ENCODE data around the gene IRX4. TPM values are rescaled to one million over a fixed set of nuclear protein-coding genes. Genes with fewer than 3 reads are reported as not detected.

IRX4 gene
- total and polyA plus RNA-seq, 12 donors, result 0.03 TPM; not detected in 11

- Histone ChIP-seq H3K4me3 (no peak overlapping the region), H3K27me3 (peaks cover 14% of the 10 kb centered on the region), H3K36me3 (replicated peaks in 1 of 2) (no peaks in the 10 kb centered on the region), H3K27ac (no peak overlapping the region), H3K4me1 (replicated peaks in 1 of 2) (no peaks in the 10 kb centered on the region), H3K9me3 (replicated peaks in 1 of 3) (no peaks in the 10 kb centered on the region)
- TF ChIP-seq CTCF (IDR thresholded peaks at IDR 0.05) (no peak), POLR2A (IDR thresholded peaks at IDR 0.05) (no peak)
- WGBS, 4 donors, result 84 to 92% (median 86%) methylated on average over 7 to 10 of the region's 10 CpGs
- no peak for DNase-seq
- intact Hi-C loops (cut with DNase I), result no loop called here
Observed at GRCh38 chr5:1859099-1859498, 23.6 kb downstream of the IRX4 start.

DNA sequence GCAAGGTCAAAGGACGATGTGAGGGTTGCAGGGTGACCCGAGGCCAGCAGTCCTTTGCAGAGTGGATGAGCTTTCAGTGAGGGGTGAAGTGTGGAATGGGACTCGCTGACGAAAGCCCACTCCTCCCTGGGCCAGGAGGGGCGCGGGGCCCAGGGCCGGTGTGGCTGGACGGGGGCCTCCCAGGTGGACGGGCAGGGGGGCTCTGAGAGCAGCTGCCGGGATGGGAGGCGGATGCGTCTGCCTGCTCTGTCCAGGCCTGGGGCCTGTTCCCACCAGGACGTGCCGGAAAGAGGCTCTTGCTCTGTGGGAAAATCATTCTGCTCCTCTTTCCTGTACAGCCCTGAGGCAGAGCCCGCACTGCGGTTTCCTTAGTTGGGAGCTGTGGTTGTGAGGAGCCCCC is 24.3 kb downstream of the IRX4 start:
- no peaks in the 10 kb centered on the region for H3K9me3 ChIP-seq (replicated peaks in 1 of 3)
- H3K27me3 ChIP-seq, result peaks cover 18% of the 10 kb centered on the region
- no peaks in the 10 kb centered on the region for H3K36me3 ChIP-seq (replicated peaks in 1 of 2)
- 90 to 92% (median 91%) methylated on average over 11 to 16 of the region's 16 CpGs for WGBS, 4 donors
- DNase-seq, result no peak
- no peak overlapping the region for H3K27ac ChIP-seq
- TF ChIP-seq POLR2A (IDR thresholded peaks at IDR 0.05) (no peak), CTCF (IDR thresholded peaks at IDR 0.05) (no peak)
- intact Hi-C loops (cut with DNase I), result no loop called here
- no peak overlapping the region for H3K4me3 ChIP-seq
- no peaks in the 10 kb centered on the region for H3K4me1 ChIP-seq (replicated peaks in 1 of 2)

DNA sequence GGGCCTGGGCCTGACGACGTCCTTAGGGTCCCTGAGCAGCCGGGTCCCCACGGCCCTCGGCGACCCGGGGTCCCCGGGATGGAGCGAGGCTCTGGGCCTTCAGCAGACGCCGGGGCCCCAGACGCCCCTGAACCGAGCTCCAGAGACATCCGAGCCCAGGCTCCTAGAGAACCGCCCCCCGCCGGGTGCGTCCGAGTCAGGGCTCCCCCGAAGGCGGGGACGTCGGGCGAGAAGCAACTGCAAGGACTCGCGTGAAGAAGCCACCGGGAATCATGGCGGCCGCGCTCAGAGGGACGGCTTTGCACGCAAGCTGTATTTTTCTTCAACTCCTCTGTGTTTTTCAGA is 25.5 kb downstream of the IRX4 start:
- H3K27ac ChIP-seq, result no peak overlapping the region
- no peaks in the 10 kb centered on the region for H3K4me1 ChIP-seq (replicated peaks in 1 of 2)
- intact Hi-C loops (cut with DNase I), result no loop called here
- H3K4me3 ChIP-seq, result no peak overlapping the region
- no peaks in the 10 kb centered on the region for H3K9me3 ChIP-seq (replicated peaks in 1 of 3)
- 64 to 92% (median 88%) methylated on average over 20 to 32 of the region's 32 CpGs for WGBS, 4 donors
- peaks cover 18% of the 10 kb centered on the region for H3K27me3 ChIP-seq
- no peak for TF ChIP-seq CTCF (IDR thresholded peaks at IDR 0.05)
- DNase-seq, result no peak
- no peaks in the 10 kb centered on the region for H3K36me3 ChIP-seq (replicated peaks in 1 of 2)

DNA sequence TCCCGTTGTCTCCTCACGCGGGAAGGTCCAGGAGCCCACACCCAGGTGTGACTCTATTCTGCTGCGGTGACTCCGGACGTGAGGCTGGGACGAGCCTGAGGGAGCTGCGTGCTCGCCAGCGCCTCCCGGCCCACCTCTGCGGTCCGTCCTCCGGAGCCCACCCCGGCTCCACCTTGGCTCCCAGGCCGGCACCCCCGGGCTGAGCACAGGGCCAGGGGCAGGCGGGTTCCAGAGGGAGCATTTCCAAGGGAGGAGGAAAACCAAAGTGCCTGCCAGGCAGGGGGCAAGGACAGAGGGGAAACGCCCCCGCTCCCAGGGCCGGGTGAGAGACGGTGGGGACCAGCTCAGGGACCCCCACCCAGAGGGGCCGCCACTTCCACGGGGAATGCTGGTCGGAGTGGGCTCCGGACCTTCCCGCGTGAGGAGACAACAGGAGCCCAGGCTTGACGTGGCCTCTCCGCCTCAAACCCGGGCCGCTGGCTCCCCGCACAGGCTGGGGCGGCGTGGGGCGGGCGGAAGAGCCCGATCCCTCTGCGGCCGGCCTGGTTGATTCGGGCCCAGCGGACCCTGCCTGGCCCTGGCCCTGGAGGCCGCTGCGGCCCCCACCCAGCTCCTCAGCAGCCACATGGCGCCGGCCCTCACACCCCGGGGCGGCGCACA is 26.0 kb downstream of the IRX4 start:
- H3K4me3 ChIP-seq, result no peak overlapping the region
- no peaks in the 10 kb centered on the region for H3K4me1 ChIP-seq (replicated peaks in 1 of 2)
- H3K27ac ChIP-seq, result no peak overlapping the region
- TF ChIP-seq CTCF (IDR thresholded peaks at IDR 0.05) (no peak), POLR2A (IDR thresholded peaks at IDR 0.05) (no peak)
- intact Hi-C loops (cut with DNase I), result no loop called here
- no peaks in the 10 kb centered on the region for H3K9me3 ChIP-seq (replicated peaks in 1 of 3)
- H3K36me3 ChIP-seq (replicated peaks in 1 of 2), result no peaks in the 10 kb centered on the region
- DNase-seq, result no peak
- 48 to 85% (median 73%) methylated on average over 16 to 49 of the region's 49 CpGs for WGBS, 4 donors
- peaks cover 18% of the 10 kb centered on the region for H3K27me3 ChIP-seq

Data from adrenal gland (tissue), 12 donors.